ENCODE results near the gene RGS10.
"Not testable (repeated sequence)": the region's sequence is repeated elsewhere in the genome, so short reads cannot be mapped to it uniquely, and the experiment has no call there.

Gene RGS10

DNA sequence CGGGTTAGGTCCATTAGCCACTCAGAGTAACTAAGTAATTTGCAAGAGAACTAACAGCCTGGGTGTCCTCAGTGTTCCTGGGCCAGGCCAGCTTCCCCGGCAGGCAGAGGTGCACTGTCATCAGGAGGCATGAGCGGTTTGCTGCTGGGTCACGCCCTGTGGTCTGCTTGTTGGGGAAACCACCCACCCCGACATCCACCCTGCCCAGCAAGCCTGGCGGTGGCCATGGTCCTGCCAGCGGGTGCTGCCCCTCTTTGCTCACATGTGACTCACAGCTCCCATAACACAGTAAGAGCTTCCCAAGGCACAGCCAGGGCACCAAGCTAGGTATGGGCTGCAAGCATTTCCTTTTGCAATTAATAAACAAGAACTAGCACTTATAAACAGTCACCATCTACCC is 75.9 kb downstream of the RGS10 start:
- peak in 1 of 2 donors; percentile 18 for DNase-seq

DNA sequence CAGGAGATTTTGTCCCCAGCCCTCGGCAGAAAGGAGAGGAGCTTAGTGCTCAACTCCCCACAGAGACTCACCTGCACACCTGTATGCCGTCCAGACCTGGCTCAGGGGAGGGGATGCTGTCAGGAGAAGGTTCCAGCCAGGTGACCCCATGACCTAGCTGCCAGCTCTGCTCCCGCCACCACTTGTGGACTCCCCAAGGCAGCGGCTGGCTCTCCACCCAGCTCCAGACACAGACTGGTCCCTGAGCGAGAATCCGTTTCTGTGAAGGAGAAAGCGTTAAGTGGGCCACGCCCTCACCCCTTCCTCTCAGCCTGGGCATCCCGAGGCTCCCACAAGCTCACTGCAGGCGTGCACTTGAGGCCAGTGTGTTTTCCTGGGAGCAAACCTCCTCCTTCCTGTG is 76.4 kb downstream of the RGS10 start:
- DNase-seq: no peak

- no peak for DNase-seq
These were observed 77.4 kb downstream of the RGS10 start for GRCh38 chr10:119465085-119465484.

DNA sequence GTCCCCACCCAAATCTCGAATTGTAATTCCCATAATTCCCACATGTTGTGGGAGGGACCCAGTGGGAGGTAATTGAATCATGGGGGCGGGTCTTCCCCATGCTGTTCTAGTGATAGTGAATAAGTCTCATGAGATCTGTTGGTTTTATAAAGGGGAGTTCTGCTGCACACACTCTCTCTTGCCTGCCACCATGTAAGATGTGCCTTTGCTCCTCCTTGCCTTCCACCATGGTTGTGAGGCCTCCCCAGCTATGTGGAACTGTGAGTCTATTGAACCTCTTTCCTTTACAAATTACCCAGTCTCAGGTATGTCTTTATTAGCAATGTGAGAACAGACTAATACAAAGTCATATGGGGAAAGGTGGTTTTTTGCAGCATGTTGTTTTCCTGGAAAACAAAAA is 79.3 kb downstream of the RGS10 start:
- DNase-seq: not testable (repeated sequence)

DNA sequence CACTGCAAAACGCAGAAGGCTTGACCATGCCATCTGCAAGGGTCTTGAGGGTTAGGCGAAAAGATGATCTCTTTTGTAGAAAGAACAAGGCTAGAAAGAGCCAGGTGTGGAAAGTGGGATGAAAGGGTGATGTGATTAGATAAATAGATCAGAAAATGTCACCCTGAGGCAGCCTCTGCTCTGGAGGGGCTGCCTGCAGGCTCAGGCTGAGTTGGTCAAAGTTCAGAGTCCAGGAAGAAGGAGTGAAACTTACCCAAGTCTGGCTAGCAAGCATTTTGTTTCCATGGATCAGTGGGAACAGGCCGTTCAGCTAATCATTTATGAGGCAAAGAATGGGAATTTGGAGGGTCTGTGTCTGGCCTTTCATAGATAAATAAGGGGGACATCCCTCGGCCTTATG is 79.7 kb downstream of the RGS10 start:
- no peak for DNase-seq

DNA sequence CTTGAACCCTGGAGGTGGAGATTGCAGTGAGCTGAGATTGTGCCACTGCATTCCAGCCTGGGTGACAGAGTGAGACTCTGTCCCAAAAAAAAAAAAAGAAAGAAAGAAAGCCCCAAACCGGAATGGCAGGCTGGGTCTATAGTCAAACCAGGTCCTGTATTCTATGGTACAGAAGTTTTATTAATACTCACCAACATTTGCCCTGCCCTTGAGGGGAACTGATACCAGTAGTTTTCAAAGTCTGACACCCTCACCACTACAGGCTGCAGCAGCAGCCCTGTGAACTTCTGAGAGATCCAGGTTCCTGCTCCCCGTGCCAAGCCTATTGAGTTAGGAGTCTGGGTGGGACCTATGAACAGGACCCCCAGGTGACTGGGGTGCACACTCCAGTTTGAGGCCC is 80.6 kb downstream of the RGS10 start:
- DNase-seq: no peak

- DNase-seq: no peak
These were observed 81.1 kb downstream of the RGS10 start for GRCh38 chr10:119461380-119461779.

- DNase-seq: no peak
These were observed 81.9 kb downstream of the RGS10 start for GRCh38 chr10:119460369-119461195.

- no peak for DNase-seq
These were observed 82.7 kb downstream of the RGS10 start for GRCh38 chr10:119459681-119460340.

- no peak for DNase-seq
These were observed 84.4 kb downstream of the RGS10 start for GRCh38 chr10:119457966-119458766.

- no peak for DNase-seq
These were observed 86.1 kb downstream of the RGS10 start for GRCh38 chr10:119456435-119456810.

DNA sequence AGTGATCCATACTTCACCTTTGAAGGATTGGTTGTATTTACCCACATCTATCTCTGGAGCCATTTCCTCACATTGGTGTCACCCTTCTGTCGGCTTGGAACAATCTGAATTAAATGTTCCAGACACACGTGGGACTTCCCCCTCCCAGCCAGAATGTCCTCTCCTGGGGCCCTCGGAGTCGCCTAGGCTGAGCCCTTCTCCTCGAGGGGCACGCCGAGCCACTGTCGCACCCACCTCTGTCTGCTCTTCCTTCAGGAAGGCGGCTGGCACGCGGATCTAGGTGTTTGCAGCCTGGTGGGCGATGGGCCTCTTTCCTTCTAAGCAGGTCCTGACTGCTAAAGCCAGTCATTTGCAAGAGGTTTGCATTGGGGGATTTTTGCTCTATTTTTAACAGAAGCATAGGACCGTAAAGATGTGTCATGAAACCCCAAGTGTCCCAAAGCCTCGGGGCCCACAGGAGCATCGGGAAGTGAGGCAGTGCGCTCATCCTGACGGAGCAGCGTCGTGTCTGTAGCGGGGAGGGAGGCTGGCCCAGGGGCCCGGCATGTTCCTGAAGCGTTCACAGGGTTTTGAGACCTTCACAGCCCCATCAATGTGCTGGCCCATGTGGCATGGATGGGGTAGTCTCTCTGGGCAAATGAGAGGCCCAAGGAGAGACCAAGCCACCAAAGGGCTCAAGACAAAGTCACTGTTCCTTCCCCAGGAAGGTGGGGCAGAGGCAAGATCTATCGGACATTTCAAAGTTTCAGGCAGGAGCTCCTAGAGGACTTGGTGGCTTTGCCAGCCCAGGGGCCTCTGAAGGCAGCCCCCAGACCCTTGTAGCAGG is 86.7 kb downstream of the RGS10 start:
- DNase-seq: no peak

DNA sequence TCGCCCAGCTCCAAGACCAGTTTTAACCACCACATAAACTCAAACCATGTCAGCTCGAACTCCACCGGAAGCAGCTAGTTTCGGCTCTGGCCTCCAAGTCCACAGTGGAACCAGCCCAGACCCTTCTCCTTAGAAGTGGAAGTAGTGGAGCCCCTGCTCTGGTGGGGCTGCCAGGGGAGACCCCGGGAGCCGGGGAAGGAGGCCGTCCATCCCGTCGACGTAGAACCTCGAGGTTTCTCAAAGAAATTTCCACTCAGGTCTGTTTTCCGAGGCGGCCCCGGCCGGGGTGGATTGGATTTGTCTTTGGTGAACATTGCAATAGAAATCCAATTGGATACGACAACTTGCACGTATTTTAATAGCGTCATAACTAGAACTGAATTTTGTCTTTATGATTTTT is 87.5 kb downstream of the RGS10 start:
- DNase-seq: no peak

GRCh38 chr10:119454316-119454715 is 88.2 kb downstream of the RGS10 start:
- no peak for DNase-seq

DNA sequence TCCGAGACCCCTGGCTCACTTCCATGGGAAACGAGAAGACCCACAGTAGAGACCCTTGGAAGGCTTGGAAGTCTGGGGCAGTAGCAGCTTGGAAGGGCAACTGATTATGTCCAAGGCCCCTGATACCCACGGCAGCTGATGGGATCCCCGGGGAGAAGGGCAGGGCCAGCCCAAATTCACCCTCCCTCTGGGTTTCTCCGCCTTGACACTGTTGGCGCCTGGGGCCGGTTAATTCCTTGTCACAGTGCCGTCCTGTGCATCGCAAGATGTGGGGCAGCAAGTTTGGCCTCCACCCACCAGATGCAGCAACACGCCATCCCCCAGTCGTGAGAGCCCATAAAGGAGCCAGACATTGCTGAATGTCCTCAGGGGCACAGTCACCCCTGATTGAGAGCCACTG is 89.2 kb downstream of the RGS10 start:
- DNase-seq: no peak

GRCh38 chr10:119452396-119452795 is 90.1 kb downstream of the RGS10 start:
- DNase-seq: no peak

- DNase-seq: no peak
These were observed 91.1 kb downstream of the RGS10 start for GRCh38 chr10:119451300-119451896.

GRCh38 chr10:119450606-119451299 is 91.8 kb downstream of the RGS10 start:
- DNase-seq: no peak
